Kidney capillary endothelial cell (primary cell): Measurements from ENCODE around the gene MCUB.
"Not testable (repeated sequence)": the region's sequence is repeated elsewhere in the genome, so short reads cannot be mapped to it uniquely, and the experiment has no call there.

Experiments
- DNase-seq: peaks from one replicate; pipeline ENCODE4 v3.0.0-alpha.2; 2018; ENCODE audit warnings: low spot score

MCUB gene, protein sequence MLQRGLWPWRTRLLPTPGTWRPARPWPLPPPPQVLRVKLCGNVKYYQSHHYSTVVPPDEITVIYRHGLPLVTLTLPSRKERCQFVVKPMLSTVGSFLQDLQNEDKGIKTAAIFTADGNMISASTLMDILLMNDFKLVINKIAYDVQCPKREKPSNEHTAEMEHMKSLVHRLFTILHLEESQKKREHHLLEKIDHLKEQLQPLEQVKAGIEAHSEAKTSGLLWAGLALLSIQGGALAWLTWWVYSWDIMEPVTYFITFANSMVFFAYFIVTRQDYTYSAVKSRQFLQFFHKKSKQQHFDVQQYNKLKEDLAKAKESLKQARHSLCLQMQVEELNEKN

GRCh38 chr4:109559983-109560686, at the start of gene MCUB:
Gene MCUB (plus strand): TSS chr4:109560246. CDS start chr4:109560338, 92 bp downstream.
- DNase-seq, result peak; percentile 82

DNA sequence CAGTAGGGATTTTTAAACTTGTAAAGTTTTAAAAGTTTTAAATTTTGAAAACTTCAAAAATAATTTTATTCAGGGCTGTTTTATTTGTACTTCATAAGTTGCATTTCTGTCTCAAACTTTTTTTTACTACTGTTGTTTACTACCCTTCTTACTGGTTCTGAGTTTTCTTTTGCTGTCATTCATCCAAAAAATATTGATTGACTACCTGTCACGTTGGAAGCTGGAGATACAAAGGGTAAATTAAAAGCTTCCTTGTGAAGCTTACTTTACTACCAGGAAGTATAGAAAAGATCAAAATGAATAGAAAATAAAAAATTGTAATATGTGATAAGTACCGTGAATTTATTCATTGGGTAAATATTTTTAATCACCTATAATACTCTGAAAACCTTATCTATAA, 49.4 kb upstream of the MCUB start:
- no peak for DNase-seq

DNA sequence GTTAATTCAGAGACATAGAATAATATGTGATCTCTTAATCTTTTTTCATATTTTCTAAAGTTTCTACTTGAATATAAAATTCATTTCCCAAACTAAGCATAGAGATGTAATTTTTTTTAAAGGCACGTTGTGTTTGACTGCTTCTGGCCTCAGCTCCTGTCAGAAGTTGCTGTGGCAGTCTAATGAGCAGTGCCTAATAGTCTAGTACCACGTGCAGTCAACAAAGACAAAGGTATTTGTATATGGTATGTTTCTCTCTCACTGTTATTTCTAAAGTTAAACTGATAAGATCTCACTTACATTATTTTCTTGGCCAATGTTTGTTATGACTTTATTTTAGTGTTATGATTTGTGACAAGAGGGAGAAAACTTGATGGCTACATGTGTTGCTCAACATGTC, 48.6 kb upstream of the MCUB start:
- DNase-seq, result no peak

DNA sequence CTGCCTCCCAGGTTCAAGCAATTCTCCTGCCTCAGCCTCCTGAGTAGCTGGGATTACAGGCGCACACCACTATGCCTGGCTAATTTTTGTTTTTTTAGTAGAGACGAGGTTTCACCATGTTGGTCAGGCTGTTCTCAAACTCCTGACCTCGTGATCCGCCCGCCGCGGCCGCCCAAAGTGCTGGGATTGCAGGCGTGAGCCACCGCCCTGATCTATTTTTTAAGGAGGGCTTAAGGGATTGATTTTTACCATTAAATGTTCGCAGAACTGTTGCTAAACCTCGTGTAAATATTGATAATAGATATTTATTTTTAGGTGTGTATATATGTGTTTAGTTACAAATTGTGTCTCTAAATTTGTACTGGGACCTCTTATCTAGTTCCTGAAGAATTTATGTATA, 46.7 kb upstream of the MCUB start:
- DNase-seq, result not testable (repeated sequence)

DNA sequence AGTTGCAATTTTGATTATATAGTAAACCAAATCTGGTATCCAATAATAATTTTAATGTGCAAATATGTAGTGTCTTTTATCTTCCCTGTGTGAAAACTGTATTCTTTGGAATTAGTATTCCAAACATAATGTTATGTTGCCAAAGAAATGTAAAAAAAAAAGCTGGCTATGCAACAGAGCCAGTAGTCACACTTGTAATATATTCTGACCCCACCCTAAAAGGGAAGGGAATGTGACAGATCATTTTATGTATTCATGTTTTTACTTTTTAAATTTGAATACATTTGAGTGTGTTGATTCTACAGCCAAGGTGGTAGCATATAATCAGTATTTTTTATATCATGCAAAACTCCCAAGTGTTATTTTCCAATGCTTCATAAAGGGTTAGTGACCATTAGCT, 27.9 kb upstream of the MCUB start:
- no peak for DNase-seq

DNA sequence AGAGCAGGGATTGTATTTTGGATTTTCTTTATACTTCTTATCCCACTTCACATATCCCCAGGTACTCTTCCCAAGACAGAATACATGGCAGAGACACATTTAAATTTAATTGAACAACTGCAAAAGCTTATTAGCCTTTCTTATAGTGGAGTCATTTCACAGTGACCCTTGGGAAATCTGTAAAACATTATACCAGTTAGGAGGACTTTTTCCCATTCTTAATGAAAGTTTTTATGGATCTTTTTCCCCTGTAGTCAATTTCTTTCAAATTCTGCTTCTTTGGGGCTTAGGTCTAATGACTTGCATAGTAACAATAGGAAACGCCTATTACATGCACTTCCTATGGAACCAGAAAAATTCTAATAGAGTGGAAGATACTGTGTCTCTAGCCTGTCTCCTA, 14.6 kb upstream of the MCUB start:
- DNase-seq, result no peak

DNA sequence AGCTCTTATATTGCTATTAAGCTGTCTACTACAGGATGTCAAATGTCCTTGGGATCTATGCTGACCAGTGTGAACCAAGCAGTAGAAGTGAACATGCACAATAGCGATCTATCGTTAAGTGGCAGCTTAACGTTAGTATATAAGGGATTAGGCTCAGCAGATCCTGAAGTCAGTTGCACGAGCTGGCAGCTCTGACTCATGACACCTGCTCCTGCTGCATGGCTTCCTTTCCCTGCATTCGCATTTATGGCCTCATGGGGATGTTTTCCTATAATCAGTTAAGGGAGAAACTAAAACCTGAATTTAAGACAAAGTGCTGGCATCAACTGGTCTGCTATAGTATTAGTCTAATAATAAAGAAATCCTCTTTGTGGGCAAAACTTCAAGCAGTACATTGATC, 12.7 kb upstream of the MCUB start:
- peak; percentile 8 for DNase-seq

DNA sequence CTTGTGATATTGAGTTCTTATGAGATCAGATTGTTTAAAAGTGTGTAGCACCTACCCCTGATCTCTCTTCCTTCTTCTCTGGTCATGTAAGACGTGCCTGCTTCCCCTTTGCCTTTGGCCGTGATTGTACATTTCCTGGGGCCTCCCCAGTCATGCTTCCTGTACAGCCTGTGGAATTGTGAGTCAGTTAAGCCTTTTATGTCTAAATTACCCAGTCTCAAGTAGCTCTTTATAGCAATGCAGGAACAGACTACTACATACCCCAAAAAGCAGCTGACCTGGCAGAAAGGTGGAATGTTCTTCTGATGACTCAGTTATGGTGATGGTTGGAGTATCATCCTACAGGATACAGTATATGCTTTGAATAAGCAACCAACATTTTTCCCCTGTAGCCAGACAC, 11.4 kb upstream of the MCUB start:
- DNase-seq, result peak; percentile 97

GRCh38 chr4:109552237-109552636, 7.8 kb upstream of the MCUB start:
- no peak for DNase-seq

GRCh38 chr4:109553130-109553529, 6.9 kb upstream of the MCUB start:
- DNase-seq, result no peak

- DNase-seq, result no peak
These were observed 5.1 kb upstream of the MCUB start for GRCh38 chr4:109554971-109555370.

GRCh38 chr4:109557433-109557832, 2.6 kb upstream of the MCUB start:
- DNase-seq, result no peak

DNA sequence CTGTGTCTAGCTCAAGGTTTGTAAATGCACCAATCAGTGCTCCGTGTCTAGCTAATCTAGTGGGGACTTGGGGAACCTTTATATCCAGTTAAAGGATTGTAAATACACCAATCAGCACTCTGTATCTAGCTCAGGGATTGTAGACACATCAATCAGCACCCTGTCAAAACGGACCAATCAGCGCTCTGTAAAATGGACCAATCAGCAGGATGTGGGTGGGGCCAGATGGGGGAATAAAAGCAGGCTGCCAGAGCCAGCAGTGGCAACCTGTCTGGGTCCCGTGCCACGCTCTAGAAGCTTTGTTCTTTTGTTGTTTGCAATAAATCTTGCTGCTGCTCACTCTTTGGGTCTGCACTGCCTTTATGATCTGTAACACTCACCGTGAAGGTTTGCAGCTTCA, 2.0 kb upstream of the MCUB start:
- not testable (repeated sequence) for DNase-seq

DNA sequence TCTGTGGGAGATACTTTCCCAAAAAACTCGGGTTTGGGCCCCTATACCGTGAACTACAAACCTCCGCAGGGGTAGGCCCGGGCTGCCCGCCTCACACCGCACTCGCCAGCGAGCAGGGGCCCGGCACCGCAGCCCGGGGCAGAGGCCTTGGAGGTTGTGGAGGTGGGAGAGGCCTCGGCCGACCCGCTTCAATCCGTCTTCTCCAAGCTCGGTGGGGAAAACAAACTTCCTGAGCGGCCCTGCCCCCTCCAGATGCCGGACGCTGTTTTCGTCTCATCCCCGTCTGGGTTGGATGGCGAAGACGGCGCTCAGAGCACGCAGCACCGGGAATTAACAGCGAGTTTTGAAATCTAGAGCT, 442 bp upstream of the MCUB start:
- DNase-seq, result peak; percentile 41

DNA sequence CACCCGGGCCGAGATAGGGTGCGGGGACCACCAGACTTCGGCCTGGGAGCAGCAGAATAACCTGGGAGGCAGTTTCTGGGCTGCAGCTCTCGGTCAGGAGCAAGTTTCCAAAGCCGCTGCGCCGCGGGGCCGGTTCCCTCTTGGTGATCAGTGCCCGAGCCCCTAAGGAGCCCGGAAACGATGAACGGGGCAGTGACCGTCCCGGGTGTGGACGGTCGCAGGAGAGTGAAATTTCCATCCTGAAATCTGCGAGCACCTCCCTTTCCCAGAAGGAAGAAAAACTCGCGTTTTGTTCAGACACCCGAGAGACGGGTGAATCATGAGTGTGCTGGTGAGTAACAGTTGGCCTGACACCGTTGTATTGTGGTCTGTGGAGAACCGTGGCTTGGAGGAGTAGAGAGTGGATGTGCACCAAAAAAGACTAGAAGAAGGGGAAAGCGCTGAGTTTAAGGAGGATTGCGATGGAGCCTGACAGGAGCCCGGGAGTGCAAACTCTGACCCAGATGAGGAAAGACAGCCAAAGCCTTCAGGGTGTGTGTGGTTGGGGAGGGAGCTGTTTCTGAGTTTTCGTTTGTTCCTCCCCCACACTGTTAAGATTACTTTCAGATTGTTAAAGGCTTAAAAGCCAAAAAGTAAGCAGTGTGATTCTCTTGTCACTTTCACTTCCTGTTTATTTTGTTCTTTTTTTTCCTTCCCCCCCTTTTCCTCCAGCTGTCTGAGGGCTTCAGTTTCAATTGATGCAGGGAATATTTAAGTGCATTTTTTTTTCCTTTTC, 828 bp downstream of the MCUB start:
- DNase-seq, result peak; percentile 65

GRCh38 chr4:109562457-109563239, 2.6 kb downstream of the MCUB start:
- no peak for DNase-seq

DNA sequence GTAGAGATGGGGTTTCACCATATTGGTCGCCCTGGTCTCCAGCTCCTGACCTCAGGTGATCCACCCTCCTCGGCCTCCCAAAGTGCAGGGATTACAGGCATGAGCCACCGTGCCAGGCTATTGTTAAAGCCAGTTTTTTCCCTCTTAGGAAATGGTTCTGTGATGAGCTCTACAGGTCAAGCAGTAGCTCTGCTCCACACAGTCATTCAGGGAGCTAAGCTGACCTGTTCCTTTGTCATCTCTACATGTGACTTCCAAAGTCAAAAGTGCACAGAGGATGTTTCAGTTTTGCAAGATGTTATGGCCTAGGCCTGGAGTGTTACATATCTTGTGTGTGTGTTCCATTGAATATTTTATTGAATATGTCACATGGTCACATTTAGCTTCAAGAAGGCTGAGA, 11.4 kb downstream of the MCUB start:
- no peak for DNase-seq

- DNase-seq, result no peak
These were observed 12.1 kb downstream of the MCUB start for GRCh38 chr4:109572154-109572553.

- no peak for DNase-seq
These were observed 14.4 kb downstream of the MCUB start for GRCh38 chr4:109574443-109574850.

DNA sequence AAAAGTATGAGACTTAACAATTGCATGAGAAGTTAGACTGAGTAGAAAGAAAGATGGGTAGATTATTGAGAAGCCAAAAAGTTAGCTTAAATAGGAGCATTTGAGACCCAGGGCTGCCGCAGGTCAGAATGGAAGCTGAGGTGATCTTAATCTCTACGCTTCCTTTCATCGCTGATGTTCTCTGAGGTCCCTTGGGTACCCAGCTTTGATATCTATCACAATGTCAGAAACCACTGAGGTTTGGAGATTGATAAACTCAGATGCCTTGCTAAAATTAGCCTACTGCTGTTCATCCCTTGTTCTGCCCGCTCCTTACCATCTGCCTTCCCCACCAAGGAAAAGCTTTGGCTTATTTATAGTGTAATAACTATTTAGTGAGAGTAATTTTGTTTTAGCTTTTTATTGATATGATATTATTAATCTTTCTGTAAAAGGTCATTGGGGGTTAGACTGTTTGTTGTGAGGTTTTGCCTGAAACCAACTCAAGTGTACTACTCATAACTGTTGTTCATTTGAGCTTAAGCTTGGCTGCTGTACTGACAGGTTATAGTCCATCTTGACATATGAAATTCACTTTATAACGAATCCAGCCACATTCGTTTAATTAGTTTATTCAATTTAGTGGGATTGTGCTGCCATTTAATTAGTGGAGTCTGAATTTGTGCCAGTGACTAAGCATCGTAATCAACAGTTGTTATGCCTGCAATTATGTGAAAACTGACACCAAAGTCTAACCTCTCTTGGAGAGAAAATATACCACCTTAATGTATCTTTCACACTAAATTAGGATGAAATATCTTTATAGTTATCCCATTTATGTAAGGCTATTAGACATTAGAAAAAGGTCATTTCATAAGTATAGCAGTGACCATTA, 15.1 kb downstream of the MCUB start:
- no peak for DNase-seq

- peak; percentile 92 for DNase-seq
These were observed 16.4 kb downstream of the MCUB start for GRCh38 chr4:109576462-109576861.
